Measurements from ENCODE around the gene SHISA5. TPM values are rescaled to one million over a fixed set of nuclear protein-coding genes. Genes with fewer than 3 reads are reported as not detected.
"Not testable (repeated sequence)": the region's sequence is repeated elsewhere in the genome, so short reads cannot be mapped to it uniquely, and the experiment has no call there.

Gene SHISA5
- total RNA-seq, 4 donors from 2014 or later, result 98.2 to 191 (median 122) TPM

GRCh38 chr3:48463703-48464102, 40.3 kb downstream of the SHISA5 start:
- peak overlapping the region in 3 of 4 donors; percentile 97 to 98 (median 97) for H3K27ac ChIP-seq

GRCh38 chr3:48461767-48462166, 42.2 kb downstream of the SHISA5 start:
- not testable (repeated sequence) for H3K4me3 ChIP-seq, ATAC-seq, H3K9me3 ChIP-seq, H3K27ac ChIP-seq, H3K27me3 ChIP-seq
- WGBS, 2 donors (ENCODE audit: low coverage in 1 of 2), result 60 to 80% methylated on average over 1 to 6 of the region's 7 CpGs
- peaks cover 0 to 24% (median 10%) of the 10 kb centered on the region in 3 donors for H3K4me1 ChIP-seq
- peaks cover 0 to 67% of the 10 kb centered on the region in 2 donors for H3K36me3 ChIP-seq

More at GRCh38 chr3:48463703-48464102, 40.3 kb downstream of the SHISA5 start:
- H3K9me3 ChIP-seq, result no peaks in the 10 kb centered on the region
- H3K4me1 ChIP-seq, result peaks cover 4 to 43% (median 30%) of the 10 kb centered on the region in 3 donors
- no peak overlapping the region for H3K4me3 ChIP-seq
- TF ChIP-seq POLR2A (IDR thresholded peaks at IDR 0.05), result no peak
- no peak for TF ChIP-seq POLR2AphosphoS5 (IDR thresholded peaks at IDR 0.05)
- no peak for TF ChIP-seq CTCF (IDR thresholded peaks at IDR 0.05)
- no peak for TF ChIP-seq EP300 (IDR thresholded peaks at IDR 0.05)
- no peak for ATAC-seq
- H3K36me3 ChIP-seq, result peaks cover 0 to 66% of the 10 kb centered on the region in 2 donors
- no peaks in the 10 kb centered on the region for H3K27me3 ChIP-seq
- 80 to 83% methylated on average over 1 of the region's 9 CpGs for WGBS, 2 donors (ENCODE audit: low coverage in 1 of 2)

GRCh38 chr3:48460517-48460902, 43.5 kb downstream of the SHISA5 start:
- Histone ChIP-seq H3K27me3 (no peaks in the 10 kb centered on the region), H3K36me3 (peaks cover 0 to 79% of the 10 kb centered on the region in 2 donors), H3K9me3 (no peaks in the 10 kb centered on the region), H3K27ac (no peak overlapping the region), H3K4me3 (no peak overlapping the region), H3K4me1 (peaks cover 0 to 14% (median 6%) of the 10 kb centered on the region in 3 donors)
- WGBS, 2 donors (ENCODE audit: low coverage in 1 of 2), result 81 to 100% methylated on average over 1 to 3 of the region's 3 CpGs
- TF ChIP-seq EP300 (IDR thresholded peaks at IDR 0.05) (no peak), POLR2A (IDR thresholded peaks at IDR 0.05) (no peak)
- ATAC-seq, result no peak

- peaks cover 0 to 8% (median 2%) of the 10 kb centered on the region in 3 donors for H3K4me1 ChIP-seq
- no peak overlapping the region for H3K27ac ChIP-seq
- WGBS, 2 donors (ENCODE audit: low coverage in 1 of 2), result 78% methylated on average over 5 of the region's 7 CpGs; no CpG with 5 or more reads in 1 of the 2 donors
- H3K4me3 ChIP-seq, result no peak overlapping the region
- no peaks in the 10 kb centered on the region for H3K27me3 ChIP-seq
- peaks cover 0 to 85% of the 10 kb centered on the region in 2 donors for H3K36me3 ChIP-seq
- H3K9me3 ChIP-seq, result no peaks in the 10 kb centered on the region
- no peak for TF ChIP-seq CTCF (IDR thresholded peaks at IDR 0.05)
- TF ChIP-seq EP300 (IDR thresholded peaks at IDR 0.05), result no peak
- no peak for TF ChIP-seq POLR2AphosphoS5 (IDR thresholded peaks at IDR 0.05)
- no peak for TF ChIP-seq POLR2A (IDR thresholded peaks at IDR 0.05)
- no peak for ATAC-seq
Measured at GRCh38 chr3:48459773-48460516, 44.0 kb downstream of the SHISA5 start.

GRCh38 chr3:48459331-48459730, 44.6 kb downstream of the SHISA5 start:
- H3K27me3 ChIP-seq, result no peaks in the 10 kb centered on the region
- H3K4me3 ChIP-seq, result no peak overlapping the region
- H3K9me3 ChIP-seq, result no peaks in the 10 kb centered on the region
- no peak overlapping the region for H3K27ac ChIP-seq
- no peak for TF ChIP-seq CTCF (IDR thresholded peaks at IDR 0.05)
- no peak for TF ChIP-seq EP300 (IDR thresholded peaks at IDR 0.05)
- no peak for TF ChIP-seq POLR2AphosphoS5 (IDR thresholded peaks at IDR 0.05)
- TF ChIP-seq POLR2A (IDR thresholded peaks at IDR 0.05), result no peak
- ATAC-seq, result no peak
- H3K4me1 ChIP-seq, result peaks cover 0 to 2% (median 0%) of the 10 kb centered on the region in 3 donors
- H3K36me3 ChIP-seq, result peaks cover 0 to 87% of the 10 kb centered on the region in 2 donors
- 60% methylated on average over 2 of the region's 3 CpGs; no CpG with 5 or more reads in 1 of the 2 donors for WGBS, 2 donors (ENCODE audit: low coverage in 1 of 2)

- 100% methylated on average over 1 of the region's 1 CpG; no CpG with 5 or more reads in 1 of the 2 donors for WGBS, 2 donors (ENCODE audit: low coverage in 1 of 2)
- ATAC-seq, result no peak
- Histone ChIP-seq H3K27me3 (no peaks in the 10 kb centered on the region), H3K36me3 (peaks cover 0 to 100% of the 10 kb centered on the region in 2 donors), H3K27ac (peak overlapping the region in 1 of 4 donors; percentile 23), H3K4me1 (no peaks in the 10 kb centered on the region), H3K9me3 (no peaks in the 10 kb centered on the region), H3K4me3 (no peak overlapping the region)
- no peak for TF ChIP-seq POLR2A (IDR thresholded peaks at IDR 0.05)
- no peak for TF ChIP-seq EP300 (IDR thresholded peaks at IDR 0.05)
- no peak for TF ChIP-seq POLR2AphosphoS5 (IDR thresholded peaks at IDR 0.05)
- TF ChIP-seq CTCF (IDR thresholded peaks at IDR 0.05), result no peak
Measured at GRCh38 chr3:48456456-48456855, 47.5 kb downstream of the SHISA5 start.
